Stimulated activated naive CD8-positive, alpha-beta T cell treated with anti-CD3 and anti-CD28 coated beads, Interleukin-15, Interleukin-2, amounts not matched to agents 100 ng/mL and 50 ng/mL, for 24 hours (primary cell): ENCODE results near the gene THAP4.

Source experiments
- H3K27ac Mint-ChIP-seq: one replicate; pipeline ENCODE4 v1.8.0; 2021; ENCODE audit warnings: mild to moderate bottlenecking, mixed read lengths
- H3K27me3 Mint-ChIP-seq: one replicate; pipeline ENCODE4 v1.8.0; 2021; ENCODE audit warnings: mixed read lengths
- H3K36me3 Mint-ChIP-seq: one replicate; pipeline ENCODE4 v1.8.0; 2021; ENCODE audit warnings: low read depth, mixed read lengths
- H3K4me1 Mint-ChIP-seq: one replicate; pipeline ENCODE4 v1.8.0; 2021; ENCODE audit warnings: low read depth, mixed read lengths
- H3K4me3 Mint-ChIP-seq: one replicate; pipeline ENCODE4 v1.8.0; 2021; ENCODE audit warnings: mild to moderate bottlenecking, mixed read lengths
- H3K9me3 Mint-ChIP-seq: one replicate; pipeline ENCODE4 v1.8.0; 2021; ENCODE audit warnings: mixed read lengths

THAP4 gene

DNA sequence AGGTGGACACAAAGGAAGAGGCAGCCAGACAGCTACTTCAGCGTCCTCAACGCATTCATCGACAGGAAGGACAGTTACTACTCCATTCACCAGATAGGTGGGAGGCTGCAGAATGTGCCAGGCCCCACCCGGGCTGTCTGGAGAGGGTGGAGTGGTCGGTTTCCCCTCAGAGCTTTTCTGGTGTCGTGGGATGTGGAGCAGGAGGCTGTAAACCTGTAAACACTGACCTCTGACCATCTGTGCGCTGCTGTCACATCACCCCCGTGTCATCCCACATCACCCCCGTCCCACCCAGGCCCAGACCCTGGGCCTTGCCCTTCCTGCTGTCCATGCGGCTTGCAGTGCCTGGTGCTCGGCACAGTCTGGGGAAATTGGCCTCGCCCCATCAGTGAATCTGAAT, 17.6 kb upstream of the THAP4 start:
- H3K4me1 Mint-ChIP-seq = no peaks in the 10 kb centered on the region
- no peaks in the 10 kb centered on the region for H3K27me3 Mint-ChIP-seq
- peaks cover 63% of the 10 kb centered on the region for H3K36me3 Mint-ChIP-seq
- H3K27ac Mint-ChIP-seq = no peak overlapping the region
- no peak overlapping the region for H3K4me3 Mint-ChIP-seq
- no peaks in the 10 kb centered on the region for H3K9me3 Mint-ChIP-seq

DNA sequence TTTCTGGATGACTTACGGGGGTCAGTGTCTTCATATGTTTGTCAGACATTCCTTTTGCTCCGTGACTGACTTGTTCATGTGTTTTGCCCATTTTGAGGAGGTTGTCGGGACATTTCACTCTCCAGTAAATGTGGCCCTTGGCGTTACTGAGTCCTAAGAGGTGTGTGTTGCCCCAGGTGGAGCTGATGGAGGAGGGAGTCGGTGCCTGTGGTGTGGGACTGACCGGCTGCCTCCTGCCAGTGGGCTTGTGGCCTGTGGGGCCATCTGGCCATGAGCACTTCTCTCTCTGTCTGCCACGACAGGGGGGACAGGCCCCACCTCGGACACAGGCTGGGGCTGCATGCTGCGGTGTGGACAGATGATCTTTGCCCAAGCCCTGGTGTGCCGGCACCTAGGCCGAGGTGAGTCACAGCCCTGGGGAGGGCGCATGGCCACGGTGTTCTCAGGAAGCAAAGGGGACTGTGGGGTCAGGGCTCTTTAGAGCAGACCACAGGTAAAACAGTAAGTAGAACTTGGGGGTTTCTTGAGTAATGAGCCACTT, 16.3 kb upstream of the THAP4 start:
- Mint-ChIP-seq H3K27ac (no peak overlapping the region), H3K27me3 (no peaks in the 10 kb centered on the region), H3K36me3 (peaks cover 55% of the 10 kb centered on the region), H3K4me3 (no peak overlapping the region), H3K4me1 (no peaks in the 10 kb centered on the region), H3K9me3 (no peaks in the 10 kb centered on the region)

DNA sequence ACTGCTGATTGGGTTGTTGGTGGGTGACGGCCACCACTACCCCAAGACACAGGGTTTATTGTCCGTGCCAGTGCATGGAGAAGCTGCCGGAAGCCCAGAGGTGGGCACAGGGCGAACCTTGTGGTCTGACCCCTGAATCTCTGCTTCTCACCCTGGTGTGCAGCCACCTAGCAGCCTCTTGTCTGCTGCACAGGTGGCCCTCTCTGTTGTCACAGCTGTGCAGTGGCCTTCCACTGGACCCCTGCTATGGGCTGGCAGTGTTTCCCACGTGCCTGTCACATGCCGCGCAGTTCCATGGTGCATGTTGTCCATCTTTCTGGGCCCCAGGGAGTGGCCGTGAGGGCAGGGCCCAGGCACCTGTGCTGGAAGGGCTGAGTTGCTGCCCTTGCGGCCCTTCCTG, 15.8 kb upstream of the THAP4 start:
- Mint-ChIP-seq H3K4me3 (no peak overlapping the region), H3K36me3 (peaks cover 53% of the 10 kb centered on the region), H3K27ac (no peak overlapping the region), H3K9me3 (no peaks in the 10 kb centered on the region), H3K4me1 (no peaks in the 10 kb centered on the region), H3K27me3 (no peaks in the 10 kb centered on the region)

DNA sequence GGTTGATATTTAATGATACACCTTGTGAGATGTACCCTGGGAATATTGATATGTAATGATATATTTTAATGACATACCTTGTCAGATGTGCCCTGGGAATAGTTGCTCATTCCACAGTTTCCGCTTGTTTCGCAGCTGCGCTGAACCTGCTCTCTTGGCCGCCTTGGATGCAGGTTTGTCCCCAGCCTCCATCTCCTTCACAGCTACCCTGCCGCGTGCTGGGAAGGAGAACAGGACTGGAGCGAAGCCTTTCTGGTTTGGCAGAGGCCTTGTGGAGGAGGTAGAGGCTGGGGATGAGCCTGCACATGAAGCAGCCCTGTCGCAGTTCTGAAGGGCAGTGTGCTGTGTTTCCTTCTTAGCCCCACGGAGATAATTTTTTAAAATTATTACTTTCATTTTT, 15.2 kb upstream of the THAP4 start:
- Mint-ChIP-seq H3K27me3 (no peaks in the 10 kb centered on the region), H3K4me1 (no peaks in the 10 kb centered on the region), H3K36me3 (peaks cover 48% of the 10 kb centered on the region), H3K27ac (peak overlapping the region; percentile 11), H3K4me3 (no peak overlapping the region), H3K9me3 (no peaks in the 10 kb centered on the region)

DNA sequence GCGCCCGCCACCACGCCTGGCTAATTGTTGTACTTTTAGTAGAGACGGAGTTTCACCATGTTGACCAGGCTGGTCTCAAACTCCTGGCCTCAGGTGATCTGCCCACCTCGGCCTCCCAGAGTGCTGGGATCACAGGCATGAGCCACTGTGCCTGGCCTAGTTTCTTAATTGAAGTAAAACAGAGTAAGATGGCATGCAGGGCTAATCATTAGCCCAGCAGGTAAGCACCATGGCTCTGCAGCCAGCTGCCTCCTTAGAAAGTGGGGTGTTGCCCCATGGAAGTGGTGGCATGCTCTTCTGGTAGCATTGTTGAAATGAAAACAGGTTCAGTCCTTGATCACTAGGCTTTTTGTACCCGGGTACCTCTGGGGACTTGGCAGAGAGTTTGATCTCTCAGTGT, 13.0 kb upstream of the THAP4 start:
- H3K27ac Mint-ChIP-seq = no peak overlapping the region
- no peak overlapping the region for H3K4me3 Mint-ChIP-seq
- no peaks in the 10 kb centered on the region for H3K9me3 Mint-ChIP-seq

DNA sequence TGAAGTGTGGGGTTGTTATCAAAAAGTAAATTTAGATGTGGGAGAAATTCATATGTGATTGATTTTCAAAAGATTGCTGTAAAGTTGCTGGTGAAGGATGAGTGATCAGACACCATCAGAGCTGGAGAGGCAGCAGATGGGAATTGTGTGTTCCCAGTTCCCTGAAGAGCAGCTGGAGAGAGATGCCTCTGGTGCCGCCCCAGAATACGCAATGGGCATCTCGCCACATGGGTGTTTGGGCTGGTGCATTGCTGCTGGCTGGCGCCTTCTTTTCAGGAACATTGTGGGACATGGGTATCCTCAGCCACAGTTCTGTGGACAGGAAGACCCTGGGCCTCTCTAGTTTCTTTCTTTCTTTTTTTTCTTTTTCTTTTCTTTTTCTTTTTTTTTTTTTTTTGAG, 12.4 kb upstream of the THAP4 start:
- Mint-ChIP-seq H3K27me3 (no peaks in the 10 kb centered on the region), H3K4me1 (peaks cover 4% of the 10 kb centered on the region), H3K4me3 (no peak overlapping the region), H3K27ac (no peak overlapping the region), H3K36me3 (peaks cover 27% of the 10 kb centered on the region), H3K9me3 (no peaks in the 10 kb centered on the region)

More for the DNA sequence above, 13.0 kb upstream of the THAP4 start:
- H3K36me3 Mint-ChIP-seq = peaks cover 30% of the 10 kb centered on the region
- H3K27me3 Mint-ChIP-seq = no peaks in the 10 kb centered on the region
- peaks cover 4% of the 10 kb centered on the region for H3K4me1 Mint-ChIP-seq

DNA sequence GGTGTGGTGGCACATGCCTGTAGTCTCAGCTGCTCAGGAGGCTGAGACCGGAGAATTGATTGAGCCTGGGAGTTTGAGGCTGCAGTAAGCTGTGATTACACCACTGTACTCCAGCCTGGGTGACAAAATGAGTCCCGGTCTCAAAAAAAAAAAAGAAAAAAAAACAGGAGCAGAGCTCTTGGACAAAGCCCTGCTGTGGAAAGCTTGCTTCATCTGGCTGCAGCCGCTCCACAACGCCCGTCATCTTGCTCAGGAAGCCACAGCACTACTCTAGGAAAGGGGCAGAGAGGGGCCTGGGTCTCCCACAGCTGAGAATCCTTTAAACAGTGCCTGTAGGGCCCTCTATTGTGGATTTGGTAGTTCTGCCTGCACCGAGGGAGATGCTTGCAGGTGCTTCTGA, 11.5 kb upstream of the THAP4 start:
- H3K27me3 Mint-ChIP-seq = no peaks in the 10 kb centered on the region
- peaks cover 35% of the 10 kb centered on the region for H3K36me3 Mint-ChIP-seq

DNA sequence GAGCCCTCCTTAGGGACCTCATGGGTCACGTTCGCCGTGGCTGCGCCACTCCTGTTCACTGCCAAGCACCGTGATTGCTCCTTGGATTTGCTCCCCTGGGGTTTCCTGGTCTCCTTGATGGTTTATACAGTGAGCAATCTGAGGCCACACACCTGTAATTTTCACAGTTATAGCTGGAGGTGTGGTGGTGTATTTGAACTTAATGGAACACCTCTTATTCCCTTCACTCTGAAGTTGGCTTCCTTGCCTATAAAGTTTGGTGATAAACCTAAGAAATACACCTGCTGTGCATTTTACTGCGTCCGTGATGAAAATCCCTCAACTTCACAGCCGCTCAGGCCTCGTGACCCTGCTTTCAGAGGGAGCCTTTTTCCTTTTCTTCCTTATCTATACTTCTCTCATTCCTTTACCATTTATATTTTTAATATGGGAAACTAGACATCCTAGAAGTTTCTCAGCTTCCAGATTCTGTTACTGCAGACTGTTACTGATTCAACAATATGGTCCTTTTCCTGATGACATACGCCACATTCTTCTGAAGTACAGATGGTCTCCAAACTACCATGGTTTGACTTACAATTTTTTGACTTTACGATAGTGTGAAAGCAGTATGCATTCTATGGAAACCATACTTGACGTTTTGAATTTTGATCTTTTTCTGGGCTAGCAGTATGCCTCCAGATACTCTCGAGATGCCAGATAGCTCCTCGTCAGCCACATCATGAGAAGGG, 9.1 kb upstream of the THAP4 start:
- Mint-ChIP-seq H3K9me3 (no peaks in the 10 kb centered on the region), H3K4me3 (no peak overlapping the region), H3K4me1 (peaks cover 16% of the 10 kb centered on the region), H3K36me3 (peaks cover 13% of the 10 kb centered on the region), H3K27me3 (no peaks in the 10 kb centered on the region), H3K27ac (no peak overlapping the region)

More for the DNA sequence above, 11.5 kb upstream of the THAP4 start:
- Mint-ChIP-seq H3K4me1 (peaks cover 4% of the 10 kb centered on the region), H3K27ac (no peak overlapping the region), H3K9me3 (no peaks in the 10 kb centered on the region), H3K4me3 (no peak overlapping the region)

DNA sequence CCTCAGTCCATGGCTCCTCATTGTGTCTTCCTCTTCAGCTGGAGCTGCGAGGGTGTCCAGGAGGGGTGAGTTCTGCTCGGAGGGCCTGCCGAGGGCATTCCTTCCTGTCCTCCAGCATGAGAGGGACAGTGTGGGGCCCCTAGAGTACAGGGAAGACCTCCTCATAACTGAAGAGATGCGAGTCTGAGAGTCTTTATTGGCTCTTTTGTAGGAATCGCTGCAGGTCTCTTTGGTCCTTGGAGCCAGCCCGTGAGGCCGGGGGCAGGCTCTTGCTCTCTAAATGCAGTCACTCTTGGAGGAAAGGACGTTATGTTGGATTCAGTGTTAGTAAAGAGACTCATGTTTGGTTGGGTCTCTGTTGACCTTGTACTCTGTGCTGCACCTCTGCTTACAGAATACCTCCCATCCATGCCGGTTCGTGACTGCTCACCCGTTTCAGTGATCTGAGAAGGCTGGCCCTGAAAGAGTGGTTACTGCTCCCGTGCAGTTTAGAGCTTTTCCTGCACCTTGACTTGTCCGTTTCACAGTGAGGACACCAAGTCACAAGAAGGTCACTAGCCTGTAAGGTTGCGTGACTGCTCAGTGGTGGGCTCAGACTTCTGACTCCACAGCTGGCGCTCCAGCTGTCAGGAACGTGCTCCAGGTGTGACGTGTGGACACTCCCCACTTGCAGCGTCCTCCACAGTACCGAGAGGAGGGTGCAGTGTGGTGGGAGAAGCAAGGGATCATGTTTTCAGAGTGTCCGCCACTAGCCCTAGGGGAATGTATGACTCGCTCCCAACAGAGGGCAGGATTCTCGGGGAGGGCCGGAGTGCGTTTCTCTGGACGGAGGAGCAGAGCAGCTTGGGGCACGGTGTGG, 8.3 kb upstream of the THAP4 start:
- Mint-ChIP-seq H3K4me1 (peaks cover 24% of the 10 kb centered on the region), H3K27me3 (no peaks in the 10 kb centered on the region), H3K4me3 (no peak overlapping the region), H3K27ac (no peak overlapping the region), H3K9me3 (no peaks in the 10 kb centered on the region), H3K36me3 (peaks cover 12% of the 10 kb centered on the region)

DNA sequence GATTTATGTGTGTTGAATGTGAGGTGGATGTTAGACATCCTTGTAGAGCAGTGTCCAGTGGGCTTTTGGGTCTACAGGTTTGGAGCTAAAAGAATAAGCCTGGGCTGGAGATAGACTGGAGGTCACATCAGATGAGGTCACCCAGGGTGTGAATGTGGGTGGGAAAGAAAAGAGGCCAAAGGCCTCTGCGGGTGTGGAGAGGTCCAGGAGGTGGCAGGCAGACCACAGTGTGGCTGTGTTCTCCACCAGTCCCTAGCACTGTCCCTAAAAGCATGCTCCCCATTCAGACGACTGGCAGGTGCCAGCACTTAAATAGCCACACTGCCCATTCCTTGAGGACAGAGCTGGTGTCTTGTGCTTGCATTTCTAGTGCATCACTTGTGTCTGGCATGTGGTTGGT, 4.7 kb upstream of the THAP4 start:
- peaks cover 48% of the 10 kb centered on the region for H3K4me1 Mint-ChIP-seq
- H3K9me3 Mint-ChIP-seq = no peaks in the 10 kb centered on the region
- H3K27me3 Mint-ChIP-seq = no peaks in the 10 kb centered on the region
- H3K36me3 Mint-ChIP-seq = peaks cover 22% of the 10 kb centered on the region
- peak overlapping the region; percentile 22 for H3K27ac Mint-ChIP-seq
- no peak overlapping the region for H3K4me3 Mint-ChIP-seq

DNA sequence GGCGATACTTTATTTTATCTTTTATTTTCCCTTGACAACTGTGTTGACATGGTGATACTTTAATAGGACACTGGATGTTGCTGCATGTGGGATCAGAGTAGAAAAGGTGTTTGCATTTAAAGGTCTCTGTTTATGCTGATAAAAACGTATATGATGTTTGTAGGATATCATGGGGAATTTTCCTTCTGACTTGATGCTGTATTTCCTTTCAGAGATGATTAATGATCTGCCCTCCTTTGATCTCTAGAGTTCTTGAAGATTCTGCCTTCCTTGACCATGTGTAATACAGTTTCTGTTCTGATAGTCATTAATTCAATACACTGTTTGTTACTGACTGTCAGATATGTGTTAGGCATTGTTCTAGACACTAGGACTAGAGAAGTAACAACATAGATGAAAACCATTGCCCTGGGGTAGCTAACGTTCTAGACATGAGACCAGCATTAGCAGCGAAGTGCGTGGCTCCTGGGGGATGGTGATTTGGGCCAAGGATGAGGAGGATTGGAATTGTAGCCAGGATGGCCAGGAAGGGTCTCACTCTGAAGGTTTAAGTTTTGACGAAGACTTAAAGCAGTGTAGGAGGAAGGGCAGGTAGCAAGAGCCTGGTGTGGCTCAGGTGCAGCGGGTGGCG, 3.3 kb upstream of the THAP4 start:
- Mint-ChIP-seq H3K27me3 (no peaks in the 10 kb centered on the region), H3K4me3 (peak overlapping the region; percentile 27), H3K36me3 (peaks cover 28% of the 10 kb centered on the region), H3K27ac (peak overlapping the region; percentile 70), H3K9me3 (no peaks in the 10 kb centered on the region), H3K4me1 (peaks cover 50% of the 10 kb centered on the region)

DNA sequence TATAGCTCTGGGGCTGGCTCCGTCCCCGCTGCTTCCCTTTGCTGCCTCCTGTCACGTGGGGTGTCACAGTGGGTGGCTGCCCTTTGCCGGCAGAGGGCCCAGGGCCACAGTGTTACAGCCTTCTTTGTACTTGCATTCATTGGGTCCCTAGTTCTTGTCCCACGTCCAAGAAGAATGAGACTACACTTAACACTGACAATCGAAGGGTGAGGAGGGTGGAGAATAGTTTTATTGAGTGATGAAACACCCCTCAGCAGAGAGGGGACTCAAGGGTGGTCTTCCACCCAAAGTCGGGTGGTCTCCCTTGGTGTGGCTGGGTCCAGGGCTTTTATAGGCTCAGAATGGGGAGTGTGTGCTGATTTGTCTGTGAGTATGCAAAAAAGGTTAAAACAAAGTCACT, 2.4 kb upstream of the THAP4 start:
- Mint-ChIP-seq H3K4me3 (peak overlapping the region; percentile 13), H3K4me1 (peaks cover 57% of the 10 kb centered on the region), H3K27ac (no peak overlapping the region), H3K36me3 (peaks cover 34% of the 10 kb centered on the region), H3K9me3 (no peaks in the 10 kb centered on the region), H3K27me3 (no peaks in the 10 kb centered on the region)

DNA sequence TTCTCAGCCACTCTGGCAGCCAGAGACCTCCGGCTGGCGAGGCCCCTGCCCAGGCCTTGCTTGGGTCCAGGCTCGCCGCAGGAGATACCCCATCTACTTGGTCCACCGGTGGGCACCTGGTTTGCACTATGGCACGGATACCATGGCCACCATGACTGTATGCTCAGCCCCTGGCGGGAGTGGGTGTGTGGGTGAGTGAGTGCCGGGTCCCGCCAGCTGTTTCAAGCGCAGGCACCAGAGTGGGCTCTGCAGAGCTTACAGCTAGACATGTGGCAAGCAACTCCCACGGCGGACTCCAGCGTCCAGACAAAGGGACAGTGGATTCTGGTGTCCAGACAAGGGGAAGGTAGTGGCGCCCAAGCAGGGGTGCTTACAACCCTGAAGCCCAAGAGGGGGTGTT, 2.0 kb upstream of the THAP4 start:
- peak overlapping the region; percentile 92 for H3K4me3 Mint-ChIP-seq
- no peaks in the 10 kb centered on the region for H3K27me3 Mint-ChIP-seq

DNA sequence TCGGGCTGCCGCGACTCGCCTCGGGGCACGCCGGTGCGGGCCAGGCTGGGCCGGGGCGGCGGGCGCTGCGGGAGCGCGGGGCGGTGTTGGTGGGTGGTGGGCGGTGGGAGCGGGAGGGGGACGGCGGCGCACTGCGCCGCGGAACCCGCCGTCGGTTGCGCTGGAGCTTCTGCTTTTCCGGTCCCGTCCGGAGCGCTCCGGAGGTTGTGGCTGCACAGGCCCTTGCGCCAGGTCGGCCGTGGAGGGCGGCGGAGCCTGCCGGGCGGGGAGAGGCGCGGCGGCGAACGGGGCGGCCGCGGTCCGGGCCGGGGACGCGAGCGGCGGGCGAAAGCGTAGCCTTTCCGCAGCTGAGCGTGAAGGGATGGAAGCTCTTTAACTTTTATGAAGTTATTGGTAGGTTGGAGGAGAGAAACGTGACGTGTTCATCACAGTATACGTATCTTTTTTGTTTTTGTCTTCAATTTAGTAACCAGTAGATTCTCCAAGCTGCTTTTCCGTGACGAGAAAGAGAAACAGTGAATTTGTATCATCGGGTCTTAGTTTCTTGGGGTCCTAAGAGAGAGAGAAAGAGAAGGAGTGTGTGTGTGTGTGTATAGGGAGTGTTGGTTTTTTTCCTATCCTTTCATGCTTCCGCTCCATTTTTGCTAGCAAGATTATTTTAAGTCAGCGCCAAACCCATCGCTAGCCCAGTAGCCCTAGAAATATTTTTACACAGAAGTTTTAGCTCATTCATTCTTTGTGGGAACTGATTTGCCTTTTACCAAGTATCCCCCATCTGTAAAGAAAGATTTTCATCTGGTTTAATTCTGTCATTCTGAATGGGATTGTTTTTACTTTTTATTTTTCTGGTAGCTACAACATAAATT, 1.1 kb upstream of the THAP4 start:
- Mint-ChIP-seq H3K4me1 (peaks cover 57% of the 10 kb centered on the region), H3K27ac (peak overlapping the region; percentile 91), H3K4me3 (peak overlapping the region; percentile 92), H3K9me3 (no peaks in the 10 kb centered on the region), H3K27me3 (no peaks in the 10 kb centered on the region), H3K36me3 (peaks cover 37% of the 10 kb centered on the region)

More for the DNA sequence above, 2.0 kb upstream of the THAP4 start:
- no peaks in the 10 kb centered on the region for H3K9me3 Mint-ChIP-seq
- H3K36me3 Mint-ChIP-seq = peaks cover 32% of the 10 kb centered on the region
- H3K27ac Mint-ChIP-seq = peak overlapping the region; percentile 91
- peaks cover 57% of the 10 kb centered on the region for H3K4me1 Mint-ChIP-seq
